Neural crest cell (in vitro differentiated cells): ENCODE measurements around the gene PISD. TPM values are rescaled to one million over a fixed set of nuclear protein-coding genes. Genes with fewer than 3 reads are reported as not detected.

Experiments
- DNase-seq: peaks from one replicate; pipeline ENCODE4 v3.0.0; 2021; ENCODE audit warnings: low read depth, mixed read lengths, low spot score
- H3K27ac Mint-ChIP-seq: one replicate; pipeline ENCODE4 v1.8.0; 2021; ENCODE audit warnings: mild to moderate bottlenecking, mixed read lengths; ENCODE audit not compliant: unreplicated experiment
- H3K27me3 Mint-ChIP-seq: 2 replicates; pipeline ENCODE4 v1.8.0; 2021; ENCODE audit warnings: low read depth, mild to moderate bottlenecking, mixed read lengths
- H3K36me3 Mint-ChIP-seq: 2 replicates; pipeline ENCODE4 v1.8.0; 2021; ENCODE audit warnings: low read depth, mild to moderate bottlenecking, mixed read lengths
- H3K4me1 Mint-ChIP-seq: 2 replicates; pipeline ENCODE4 v1.8.0; 2021; ENCODE audit warnings: mixed read lengths
- H3K4me3 Mint-ChIP-seq: one replicate; pipeline ENCODE4 v1.8.0; 2021; ENCODE audit warnings: mild to moderate bottlenecking, mixed read lengths
- H3K9me3 Mint-ChIP-seq: 2 replicates; pipeline ENCODE4 v1.8.0; 2021; ENCODE audit warnings: mixed read lengths
- CTCF ChIP-seq: fragments of 200-600 bp; sonication (generic); conservative IDR thresholded peaks from 2 replicates; pipeline ENCODE4 v1.5.0; 2021; ENCODE audit warnings: antibody characterized with exemption, mild to moderate bottlenecking
- total RNA-seq: library from RNA; stranded (reverse); gene quantifications from 2 replicates; pipeline ENCODE4 v1.2.1, GENCODE V29; 2021

The PISD gene
- total RNA-seq, 1 donor from 2014 or later = 29.0 TPM

- Mint-ChIP-seq H3K4me1 (peaks cover 8% of the 10 kb centered on the region), H3K36me3 (peaks cover 15% of the 10 kb centered on the region), H3K27ac (no peak overlapping the region), H3K9me3 (no peaks in the 10 kb centered on the region), H3K27me3 (no peaks in the 10 kb centered on the region), H3K4me3 (no peak overlapping the region)
- TF ChIP-seq CTCF = no peak
- no peak for DNase-seq
Observed at GRCh38 chr22:31585161-31585859, 76.7 kb downstream of the PISD start.

- DNase-seq = no peak
- H3K4me3 Mint-ChIP-seq = no peak overlapping the region
- peaks cover 15% of the 10 kb centered on the region for H3K36me3 Mint-ChIP-seq
- H3K27me3 Mint-ChIP-seq = no peaks in the 10 kb centered on the region
- TF ChIP-seq CTCF = no peak
- H3K4me1 Mint-ChIP-seq = peaks cover 8% of the 10 kb centered on the region
- no peak overlapping the region for H3K27ac Mint-ChIP-seq
- H3K9me3 Mint-ChIP-seq = no peaks in the 10 kb centered on the region
Observed at GRCh38 chr22:31584804-31585160, 77.2 kb downstream of the PISD start.

DNA sequence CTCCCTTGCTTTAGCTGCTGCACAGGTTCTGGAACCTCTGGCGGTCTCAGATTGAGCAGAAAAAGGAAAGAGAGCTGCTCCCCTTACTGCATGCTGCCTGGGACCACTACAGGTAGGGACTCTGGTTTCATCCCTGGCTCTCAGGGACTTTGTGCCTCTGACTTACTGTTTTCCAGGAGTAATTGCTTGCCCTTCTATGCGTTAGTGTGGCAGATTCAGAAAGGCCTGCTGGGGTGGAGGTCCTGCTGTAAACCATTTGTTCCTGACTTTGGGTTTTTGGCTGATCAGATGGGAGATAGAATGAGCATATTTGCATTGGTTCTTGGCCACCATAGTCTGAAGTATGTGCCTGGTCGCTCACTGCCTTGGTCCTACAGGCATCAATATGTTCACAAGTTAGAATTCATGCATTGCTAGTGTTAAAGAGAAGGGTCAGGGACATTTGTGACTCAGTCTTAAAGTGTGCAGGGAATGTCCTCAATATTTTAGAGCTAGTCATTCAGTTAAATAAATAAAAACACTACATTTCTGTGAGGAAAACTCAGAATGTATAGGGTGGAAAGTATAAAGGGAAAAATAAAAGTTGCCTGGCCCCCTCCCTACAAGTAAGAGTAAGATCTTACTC, 78.0 kb downstream of the PISD start:
- no peak overlapping the region for H3K4me3 Mint-ChIP-seq
- no peaks in the 10 kb centered on the region for H3K27me3 Mint-ChIP-seq
- TF ChIP-seq CTCF = no peak
- DNase-seq = no peak
- H3K9me3 Mint-ChIP-seq = no peaks in the 10 kb centered on the region
- H3K36me3 Mint-ChIP-seq = peaks cover 15% of the 10 kb centered on the region
- peaks cover 3% of the 10 kb centered on the region for H3K4me1 Mint-ChIP-seq
- H3K27ac Mint-ChIP-seq = no peak overlapping the region

DNA sequence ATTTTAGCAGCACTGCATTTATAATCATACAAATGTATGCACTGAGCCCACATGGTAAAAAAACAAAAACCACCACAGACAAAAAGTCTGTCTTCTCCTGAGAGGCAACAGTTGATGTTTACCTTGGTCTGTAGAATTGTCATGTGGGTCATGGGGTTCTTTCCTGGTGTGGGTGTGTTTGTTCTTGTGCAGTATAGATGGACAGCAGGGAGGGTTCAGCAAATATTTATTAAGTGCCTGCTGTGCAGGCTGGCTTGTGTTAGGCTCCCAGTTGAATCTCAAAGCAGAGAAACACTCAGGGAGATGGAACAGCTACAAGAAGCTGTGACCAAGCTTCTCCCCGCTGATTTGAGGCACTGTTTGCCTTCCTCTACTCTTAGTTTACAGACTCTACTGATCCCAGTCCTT, 82.2 kb downstream of the PISD start:
- no peak overlapping the region for H3K4me3 Mint-ChIP-seq
- H3K27ac Mint-ChIP-seq = no peak overlapping the region
- no peaks in the 10 kb centered on the region for H3K27me3 Mint-ChIP-seq
- no peaks in the 10 kb centered on the region for H3K4me1 Mint-ChIP-seq
- TF ChIP-seq CTCF = no peak
- peaks cover 6% of the 10 kb centered on the region for H3K36me3 Mint-ChIP-seq
- H3K9me3 Mint-ChIP-seq = no peaks in the 10 kb centered on the region
- no peak for DNase-seq

DNA sequence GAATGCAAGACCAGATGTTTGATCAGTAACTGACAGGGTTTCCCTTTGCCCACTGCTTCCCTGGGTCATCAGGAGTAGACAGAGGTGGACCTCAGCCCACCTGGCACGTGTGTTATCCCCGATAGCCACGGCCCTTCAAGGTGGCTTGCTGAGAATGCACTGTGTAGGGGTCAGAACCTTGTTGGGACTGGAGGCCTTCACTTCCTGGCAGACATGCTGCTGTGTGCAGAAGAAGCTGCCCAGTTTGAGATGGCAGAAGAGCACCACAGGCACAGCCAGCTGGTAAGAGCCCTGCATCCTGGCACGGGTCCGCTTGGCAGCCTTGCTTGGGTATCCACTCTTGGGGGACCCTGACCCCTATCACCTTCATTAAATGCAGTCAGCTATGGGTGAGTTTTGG, 83.8 kb downstream of the PISD start:
- no peak for DNase-seq
- H3K4me3 Mint-ChIP-seq = no peak overlapping the region
- H3K27me3 Mint-ChIP-seq = no peaks in the 10 kb centered on the region
- peaks cover 3% of the 10 kb centered on the region for H3K36me3 Mint-ChIP-seq
- H3K27ac Mint-ChIP-seq = no peak overlapping the region
- no peaks in the 10 kb centered on the region for H3K4me1 Mint-ChIP-seq
- TF ChIP-seq CTCF = no peak
- H3K9me3 Mint-ChIP-seq = no peaks in the 10 kb centered on the region
